Smooth muscle cell (in vitro differentiated cells): ENCODE data around the gene NCOA6. TPM values are rescaled to one million over a fixed set of nuclear protein-coding genes. Genes with fewer than 3 reads are reported as not detected.

Experiments
- DNase-seq: peaks from one replicate; lab custom pipeline; 2025; ENCODE audit not compliant: unreplicated experiment; lab: John Stamatoyannopoulos, UW
- H2AFZ ChIP-seq: fragments of 200-600 bp; sonication (generic); 2 replicates; pipeline ENCODE4 v1.6.0; 2016; ENCODE audit warnings: antibody characterized with exemption, low read depth, mild to moderate bottlenecking
- H3F3A ChIP-seq: fragments of 200-600 bp; sonication (generic); 2 replicates; pipeline ENCODE4 v1.6.0; 2017; ENCODE audit warnings: antibody characterized with exemption, low read depth
- H3K27ac ChIP-seq: fragments of 200-600 bp; sonication (generic); 2 replicates; pipeline ENCODE4 v1.5.1; 2016; ENCODE audit warnings: low read depth, mild to moderate bottlenecking
- H3K27me3 ChIP-seq: fragments of 200-600 bp; sonication (generic); 2 replicates; pipeline ENCODE4 v1.6.1; 2016; ENCODE audit warnings: low read depth, mild to moderate bottlenecking
- H3K36me3 ChIP-seq: fragments of 200-600 bp; sonication (generic); 2 replicates; pipeline ENCODE4 v1.5.1; 2016; ENCODE audit warnings: low read depth
- H3K4me1 ChIP-seq: fragments of 200-600 bp; sonication (generic); 2 replicates; pipeline ENCODE4 v1.5.1; 2016; ENCODE audit warnings: low read depth
- H3K4me2 ChIP-seq: fragments of 200-600 bp; sonication (generic); 2 replicates; pipeline ENCODE4 v1.6.0; 2016; ENCODE audit warnings: mild to moderate bottlenecking
- H3K4me3 ChIP-seq: fragments of 200-600 bp; sonication (generic); 2 replicates; pipeline ENCODE4 v1.5.1; 2016; ENCODE audit warnings: mild to moderate bottlenecking
- H3K79me2 ChIP-seq: fragments of 200-600 bp; sonication (generic); 2 replicates; pipeline ENCODE4 v1.6.0; 2016; ENCODE audit warnings: low read depth, mild to moderate bottlenecking
- H3K9ac ChIP-seq: fragments of 200-600 bp; sonication (generic); 2 replicates; pipeline ENCODE4 v1.6.0; 2016; ENCODE audit warnings: low read depth
- H3K9me3 ChIP-seq: fragments of 200-600 bp; sonication (generic); replicated peaks from 2 replicates; pipeline ENCODE4 v1.5.1; 2016; ENCODE audit warnings: low read depth
- H4K20me1 ChIP-seq: fragments of 200-600 bp; sonication (generic); 2 replicates; pipeline ENCODE4 v1.6.0; 2016; ENCODE audit warnings: low read depth
- CTCF ChIP-seq: fragments of 200-600 bp; sonication (generic); IDR thresholded peaks from 2 replicates; pipeline ENCODE4 v1.5.1; 2017; ENCODE audit warnings: borderline replicate concordance, mild to moderate bottlenecking, antibody characterized with exemption; ENCODE audit not compliant: insufficient read depth, poor library complexity, severe bottlenecking
- WGBS: methylation state at CpG from one replicate; pipeline ENCODE4 v1.1.7; 2016; ENCODE audit warnings: low lambda C conversion rate; 5-methylcytosine and 5-hydroxymethylcytosine counted together
- polyA plus RNA-seq: library from polyadenylated mRNA; unstranded; fragments of >200 nt; fragmentation: Nextera tagmentation; extraction: Ambion mirVana; gene quantifications from 2 replicates; pipeline ENCODE4 v1.2.1, GENCODE V29; 2016
- total RNA-seq: library from RNA; depleted of rRNA; stranded (reverse); fragments of >200 nt; gene quantifications from 2 replicates; pipeline ENCODE4 v1.2.3, GENCODE V29; 2014

NCOA6 gene
- total and polyA plus RNA-seq, 2 experiments from 2014 or later: 15.6 to 19.0 TPM

DNA sequence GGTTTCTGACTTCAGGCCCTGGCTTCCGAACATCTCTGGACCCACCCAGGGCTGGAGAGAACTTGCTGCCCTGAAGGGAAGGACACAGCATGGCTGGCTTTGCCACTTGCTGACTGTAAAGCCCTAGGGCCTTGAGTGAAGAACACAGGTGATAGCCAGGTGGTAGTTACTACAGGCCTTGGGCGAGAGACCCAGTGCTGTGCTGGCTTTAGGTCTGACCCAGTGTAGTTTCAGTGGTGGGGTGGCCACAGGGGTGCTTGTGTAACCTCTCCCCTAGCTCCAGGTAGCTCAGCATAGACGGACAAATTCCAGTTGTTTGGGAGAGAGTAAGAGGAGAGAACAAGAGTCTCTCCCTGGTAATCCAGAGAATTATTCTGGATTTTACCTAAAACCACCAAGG is 27.1 kb downstream of the NCOA6 start:
- TF ChIP-seq CTCF: no peak
- Histone ChIP-seq H3K9me3 (no peaks in the 10 kb centered on the region), H3K79me2 (peaks cover 96% of the 10 kb centered on the region), H3F3A (no peaks in the 10 kb centered on the region), H2AFZ (no peak overlapping the region), H4K20me1 (peaks cover 99% of the 10 kb centered on the region), H3K36me3 (no peaks in the 10 kb centered on the region), H3K4me3 (no peak overlapping the region), H3K4me2 (no peak overlapping the region), H3K27me3 (no peaks in the 10 kb centered on the region), H3K9ac (no peak overlapping the region), H3K4me1 (no peaks in the 10 kb centered on the region), H3K27ac (no peak overlapping the region)
- no peak for DNase-seq
- 65% methylated on average over 3 of the region's 3 CpGs for WGBS

DNA sequence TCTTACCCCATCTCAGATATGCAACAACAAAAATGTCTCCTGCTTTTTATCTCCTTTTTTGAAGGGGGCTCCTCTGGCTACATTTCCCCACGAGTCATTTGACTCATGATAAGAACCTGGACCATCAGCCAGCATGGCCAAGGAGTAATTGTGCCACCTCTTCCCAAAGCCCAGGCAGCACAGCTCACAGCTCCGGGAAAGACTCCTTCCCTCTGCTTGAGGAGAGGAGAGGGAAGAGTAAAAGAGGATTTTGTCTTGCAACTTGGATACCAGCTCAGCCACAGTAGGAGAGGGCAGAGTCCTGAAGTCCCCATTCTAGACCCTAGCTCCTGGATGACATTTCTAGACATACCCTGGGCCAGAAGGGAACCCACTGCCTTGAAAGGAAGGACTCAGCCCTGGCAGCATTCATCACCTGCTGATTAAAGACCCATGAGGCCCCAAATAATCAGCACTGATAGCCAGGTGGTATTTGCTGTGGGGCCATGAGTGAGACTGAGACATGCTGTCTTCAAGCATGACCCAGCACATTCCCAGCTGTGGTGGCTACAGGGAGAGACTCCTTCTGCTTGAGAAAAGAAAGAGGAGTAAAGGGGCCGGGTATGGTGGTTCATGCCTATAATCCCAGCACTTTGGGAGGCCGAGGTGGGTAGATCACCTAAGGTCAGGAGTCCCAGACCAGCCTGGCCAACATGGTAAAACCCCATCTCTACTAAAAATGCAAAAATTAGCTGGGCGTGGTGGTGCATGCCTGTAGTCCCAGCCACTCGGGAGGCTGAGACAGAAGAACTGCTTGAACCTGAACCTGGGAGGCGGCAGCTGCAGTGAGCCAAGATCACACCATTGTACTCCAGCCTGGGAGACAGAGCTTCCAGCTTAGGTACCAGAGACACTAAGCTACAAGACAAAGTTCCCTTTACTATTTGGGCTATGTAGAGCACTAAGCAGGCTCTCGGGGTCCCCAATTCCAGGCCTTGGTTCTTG is 28.1 kb downstream of the NCOA6 start:
- H3K4me3 ChIP-seq: no peak overlapping the region
- WGBS: 96% methylated on average over 8 of the region's 8 CpGs
- peaks cover 99% of the 10 kb centered on the region for H4K20me1 ChIP-seq
- peaks cover 95% of the 10 kb centered on the region for H3K79me2 ChIP-seq
- H3K4me2 ChIP-seq: no peak overlapping the region
- H3K27ac ChIP-seq: no peak overlapping the region
- H3K4me1 ChIP-seq: no peaks in the 10 kb centered on the region
- no peaks in the 10 kb centered on the region for H3K9me3 ChIP-seq
- H3F3A ChIP-seq: no peaks in the 10 kb centered on the region
- DNase-seq: no peak
- no peak overlapping the region for H3K9ac ChIP-seq
- no peak overlapping the region for H2AFZ ChIP-seq
- no peak for TF ChIP-seq CTCF
- no peaks in the 10 kb centered on the region for H3K27me3 ChIP-seq
- no peaks in the 10 kb centered on the region for H3K36me3 ChIP-seq

DNA sequence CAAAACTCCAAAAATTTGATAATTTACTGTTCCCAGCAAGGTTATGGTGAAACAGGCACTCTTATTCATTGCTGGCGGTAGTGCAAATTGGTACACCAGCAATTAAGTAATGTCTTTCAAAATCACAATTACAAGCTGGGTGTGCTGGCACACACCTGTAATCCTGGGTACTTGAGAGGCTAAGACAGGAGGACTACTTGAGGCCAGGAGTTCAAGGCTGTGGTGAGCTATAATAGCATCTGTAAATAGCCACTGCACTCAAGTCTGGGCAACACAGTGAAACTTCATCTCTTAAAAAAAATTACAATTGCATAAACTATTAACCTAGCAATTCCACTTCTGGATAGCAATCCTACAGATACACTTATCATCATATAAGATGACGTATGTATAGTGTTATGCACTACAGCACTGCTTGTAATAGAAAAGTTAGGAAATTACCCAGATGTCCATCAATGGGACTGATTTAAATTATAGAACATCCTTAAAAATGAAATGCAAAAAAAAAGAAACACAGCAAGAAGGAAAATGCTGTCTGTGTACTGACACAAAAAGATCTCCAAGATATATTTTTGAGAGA is 31.4 kb downstream of the NCOA6 start:
- H4K20me1 ChIP-seq: peaks cover 98% of the 10 kb centered on the region
- no peak for TF ChIP-seq CTCF
- H3K27ac ChIP-seq: no peak overlapping the region
- no peaks in the 10 kb centered on the region for H3K9me3 ChIP-seq
- H3K36me3 ChIP-seq: no peaks in the 10 kb centered on the region
- H3K79me2 ChIP-seq: peaks cover 82% of the 10 kb centered on the region
- no peak overlapping the region for H3K9ac ChIP-seq
- H3K4me3 ChIP-seq: no peak overlapping the region
- no peak overlapping the region for H2AFZ ChIP-seq
- H3F3A ChIP-seq: no peaks in the 10 kb centered on the region
- WGBS: 98% methylated on average over 2 of the region's 2 CpGs
- H3K4me1 ChIP-seq: peaks cover 11% of the 10 kb centered on the region
- DNase-seq: no peak
- H3K4me2 ChIP-seq: no peak overlapping the region
- H3K27me3 ChIP-seq: no peaks in the 10 kb centered on the region
